Chondrocyte (in vitro differentiated cells): Measurements from ENCODE around the gene RHOH. TPM values are rescaled to one million over a fixed set of nuclear protein-coding genes. Genes with fewer than 3 reads are reported as not detected.

Experiments
- DNase-seq: peaks from one replicate; pipeline ENCODE4 v3.0.0; 2021; ENCODE audit warnings: mixed read lengths, low spot score
- H3K27ac Mint-ChIP-seq: one replicate; pipeline ENCODE4 v1.8.0; 2021; ENCODE audit warnings: mild to moderate bottlenecking, moderate library complexity, mixed read lengths; ENCODE audit not compliant: unreplicated experiment
- H3K27me3 Mint-ChIP-seq: 2 replicates; pipeline ENCODE4 v1.8.0; 2021; ENCODE audit warnings: low read depth, mixed read lengths
- H3K36me3 Mint-ChIP-seq: 2 replicates; pipeline ENCODE4 v1.8.0; 2021; ENCODE audit warnings: low read depth, mixed read lengths
- H3K4me1 Mint-ChIP-seq: 2 replicates; pipeline ENCODE4 v1.8.0; 2021; ENCODE audit warnings: low read depth, mild to moderate bottlenecking, mixed read lengths
- H3K4me3 Mint-ChIP-seq: one replicate; pipeline ENCODE4 v1.8.0; 2021; ENCODE audit warnings: mild to moderate bottlenecking, moderate library complexity, mixed read lengths; ENCODE audit not compliant: unreplicated experiment
- H3K9me3 Mint-ChIP-seq: 2 replicates; pipeline ENCODE4 v1.8.0; 2021; ENCODE audit warnings: low read depth, mixed read lengths
- CTCF ChIP-seq: fragments of 200-600 bp; sonication (generic); IDR thresholded peaks from 2 replicates; pipeline ENCODE4 v1.5.0; 2021; ENCODE audit warnings: antibody characterized with exemption, mild to moderate bottlenecking, moderate library complexity
- total RNA-seq: library from RNA; stranded (reverse); gene quantifications from 3 replicates; pipeline ENCODE4 v1.2.1, GENCODE V29; 2021

The RHOH gene
- total RNA-seq, 1 donor from 2014 or later = not detected

- DNase-seq = no peak
- Mint-ChIP-seq H3K4me3 (no peak overlapping the region), H3K36me3 (no peaks in the 10 kb centered on the region), H3K4me1 (peaks cover 22% of the 10 kb centered on the region), H3K27me3 (no peaks in the 10 kb centered on the region), H3K27ac (no peak overlapping the region), H3K9me3 (no peaks in the 10 kb centered on the region)
- TF ChIP-seq CTCF = no peak
These were observed 10.2 kb upstream of the RHOH start for GRCh38 chr4:40186665-40187014.

GRCh38 chr4:40187386-40187906 is 9.4 kb upstream of the RHOH start:
- no peak for TF ChIP-seq CTCF
- DNase-seq = no peak
- peaks cover 22% of the 10 kb centered on the region for H3K4me1 Mint-ChIP-seq
- no peaks in the 10 kb centered on the region for H3K9me3 Mint-ChIP-seq
- H3K4me3 Mint-ChIP-seq = no peak overlapping the region
- no peak overlapping the region for H3K27ac Mint-ChIP-seq
- H3K36me3 Mint-ChIP-seq = no peaks in the 10 kb centered on the region
- H3K27me3 Mint-ChIP-seq = no peaks in the 10 kb centered on the region

GRCh38 chr4:40190019-40190418 is 6.8 kb upstream of the RHOH start:
- Mint-ChIP-seq H3K27ac (no peak overlapping the region), H3K4me3 (no peak overlapping the region), H3K27me3 (peaks cover 3% of the 10 kb centered on the region), H3K9me3 (no peaks in the 10 kb centered on the region), H3K4me1 (peaks cover 19% of the 10 kb centered on the region), H3K36me3 (no peaks in the 10 kb centered on the region)
- no peak for TF ChIP-seq CTCF
- DNase-seq = no peak

GRCh38 chr4:40190465-40190864 is 6.4 kb upstream of the RHOH start:
- TF ChIP-seq CTCF = no peak
- H3K27ac Mint-ChIP-seq = no peak overlapping the region
- no peaks in the 10 kb centered on the region for H3K36me3 Mint-ChIP-seq
- H3K27me3 Mint-ChIP-seq = peaks cover 3% of the 10 kb centered on the region
- H3K4me3 Mint-ChIP-seq = no peak overlapping the region
- no peaks in the 10 kb centered on the region for H3K9me3 Mint-ChIP-seq
- peaks cover 19% of the 10 kb centered on the region for H3K4me1 Mint-ChIP-seq
- DNase-seq = no peak

GRCh38 chr4:40190880-40191815 is 5.7 kb upstream of the RHOH start:
- DNase-seq = no peak
- Mint-ChIP-seq H3K9me3 (no peaks in the 10 kb centered on the region), H3K4me3 (no peak overlapping the region), H3K4me1 (peaks cover 13% of the 10 kb centered on the region), H3K27me3 (peaks cover 3% of the 10 kb centered on the region), H3K36me3 (no peaks in the 10 kb centered on the region), H3K27ac (no peak overlapping the region)
- no peak for TF ChIP-seq CTCF
